Neural progenitor cell (in vitro differentiated cells): Measurements from ENCODE around the gene NRSN1. TPM values are rescaled to one million over a fixed set of nuclear protein-coding genes. Genes with fewer than 3 reads are reported as not detected.

Experiments
- DNase-seq: peaks from one replicate; pipeline ENCODE4 v3.0.0-alpha.2; 2016; ENCODE audit warnings: low spot score
- H2AFZ ChIP-seq: fragments of 200-600 bp; sonication (generic); replicated peaks from 2 replicates; pipeline ENCODE4 v1.6.1; 2016; ENCODE audit warnings: antibody characterized with exemption
- H3F3A ChIP-seq: fragments of 200-600 bp; sonication (generic); 2 replicates; pipeline ENCODE4 v1.6.1; 2016; ENCODE audit warnings: antibody characterized with exemption, low read depth
- H3K27ac ChIP-seq: fragments of 200-600 bp; sonication (generic); 2 replicates; pipeline ENCODE4 v1.5.1; 2016; ENCODE audit warnings: mild to moderate bottlenecking
- H3K27me3 ChIP-seq: fragments of 200-600 bp; sonication (generic); 2 replicates; pipeline ENCODE4 v1.6.1; 2016; ENCODE audit warnings: mild to moderate bottlenecking, moderate library complexity
- H3K36me3 ChIP-seq: fragments of 200-600 bp; sonication (generic); 2 replicates; pipeline ENCODE4 v1.5.1; 2016
- H3K4me1 ChIP-seq: fragments of 200-600 bp; sonication (generic); 2 replicates; pipeline ENCODE4 v1.6.1; 2016; ENCODE audit warnings: mixed run types
- H3K4me2 ChIP-seq: fragments of 200-600 bp; sonication (generic); 2 replicates; pipeline ENCODE4 v1.6.1; 2016
- H3K4me3 ChIP-seq: fragments of 200-600 bp; sonication (generic); 2 replicates; pipeline ENCODE4 v1.5.1; 2016
- H3K79me2 ChIP-seq: fragments of 200-600 bp; sonication (generic); 2 replicates; pipeline ENCODE4 v1.6.1; 2016; ENCODE audit warnings: low read depth
- H3K9ac ChIP-seq: fragments of 200-600 bp; sonication (generic); 2 replicates; pipeline ENCODE4 v1.6.1; 2016
- H3K9me3 ChIP-seq: fragments of 200-600 bp; sonication (generic); 2 replicates; pipeline ENCODE4 v1.5.1; 2016; ENCODE audit warnings: low read depth
- H4K20me1 ChIP-seq: fragments of 200-600 bp; sonication (generic); 2 replicates; pipeline ENCODE4 v1.6.1; 2016; ENCODE audit warnings: low read depth
- H3K27ac Mint-ChIP-seq: 3 replicates; pipeline ENCODE4 v1.8.0; 2021; ENCODE audit warnings: mixed read lengths
- H3K27me3 Mint-ChIP-seq: 2 replicates; pipeline ENCODE4 v1.8.0; 2022; ENCODE audit warnings: low read depth, mild to moderate bottlenecking, inconsistent platforms, moderate library complexity, mixed read lengths; ENCODE audit not compliant: insufficient read depth
- H3K36me3 Mint-ChIP-seq: 3 replicates; pipeline ENCODE4 v1.8.0; 2021; ENCODE audit warnings: mixed read lengths
- H3K4me1 Mint-ChIP-seq: 3 replicates; pipeline ENCODE4 v1.8.0; 2021; ENCODE audit warnings: mixed read lengths
- H3K4me3 Mint-ChIP-seq: 3 replicates; pipeline ENCODE4 v1.8.0; 2021; ENCODE audit warnings: mild to moderate bottlenecking, moderate library complexity, mixed read lengths
- H3K9me3 Mint-ChIP-seq: 3 replicates; pipeline ENCODE4 v1.8.0; 2020; ENCODE audit warnings: mixed read lengths
- EZH2 ChIP-seq: fragments of 200-600 bp; sonication (generic); IDR thresholded peaks from 2 replicates; pipeline ENCODE4 v1.6.1; 2017; ENCODE audit warnings: antibody characterized with exemption, mild to moderate bottlenecking, moderate library complexity
- EZH2phosphoT487 ChIP-seq: fragments of 200-600 bp; sonication (generic); IDR thresholded peaks from 2 replicates; pipeline ENCODE4 v1.6.1; 2017; ENCODE audit warnings: antibody characterized with exemption
- total RNA-seq: library from RNA; depleted of rRNA; stranded (reverse); fragments of >200 nt; gene quantifications from 2 replicates; pipeline ENCODE4 v1.2.3, GENCODE V29; 2015; ENCODE audit warnings: low replicate concordance
- TF ChIP-seq, protein P1 (sequence below): fragments of 200-600 bp; sonication (generic); IDR thresholded peaks from 2 replicates; pipeline ENCODE4 v1.5.1; 2017; ENCODE audit warnings: antibody characterized with exemption, mild to moderate bottlenecking

The NRSN1 gene
- total RNA-seq, 1 donor from 2014 or later, result 0.19 TPM

DNA sequence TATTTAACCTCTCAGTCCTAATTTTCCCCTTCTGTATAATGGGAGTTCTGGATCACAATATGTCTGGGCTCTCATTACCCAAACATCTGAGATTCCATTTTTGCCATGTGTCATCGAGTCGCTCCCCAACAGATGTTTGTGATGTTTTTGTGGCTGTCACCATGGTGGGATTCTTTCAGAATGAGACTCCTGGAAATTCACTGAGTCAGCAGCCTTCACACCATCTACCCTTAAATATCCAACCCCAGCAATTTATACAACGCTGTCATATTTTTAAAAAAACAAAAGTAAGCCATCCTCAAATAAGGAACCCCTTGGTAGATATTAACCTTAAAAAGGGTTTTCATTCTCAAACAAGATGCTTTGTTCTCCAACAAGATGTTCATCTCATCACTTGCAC lies 20.9 kb downstream of the NRSN1 start:
- no peak for DNase-seq
- no peak overlapping the region for H3K27ac Mint-ChIP-seq
- H3K4me3 Mint-ChIP-seq, result no peak overlapping the region
- H4K20me1 ChIP-seq, result no peaks in the 10 kb centered on the region
- H2AFZ ChIP-seq, result no peak overlapping the region
- no peaks in the 10 kb centered on the region for H3K9me3 Mint-ChIP-seq
- no peaks in the 10 kb centered on the region for H3K79me2 ChIP-seq
- no peaks in the 10 kb centered on the region for H3K36me3 ChIP-seq
- H3K9me3 ChIP-seq, result no peaks in the 10 kb centered on the region
- H3K4me1 ChIP-seq, result no peaks in the 10 kb centered on the region
- no peak for TF ChIP-seq EZH2phosphoT487
- TF ChIP-seq, protein P1, sequence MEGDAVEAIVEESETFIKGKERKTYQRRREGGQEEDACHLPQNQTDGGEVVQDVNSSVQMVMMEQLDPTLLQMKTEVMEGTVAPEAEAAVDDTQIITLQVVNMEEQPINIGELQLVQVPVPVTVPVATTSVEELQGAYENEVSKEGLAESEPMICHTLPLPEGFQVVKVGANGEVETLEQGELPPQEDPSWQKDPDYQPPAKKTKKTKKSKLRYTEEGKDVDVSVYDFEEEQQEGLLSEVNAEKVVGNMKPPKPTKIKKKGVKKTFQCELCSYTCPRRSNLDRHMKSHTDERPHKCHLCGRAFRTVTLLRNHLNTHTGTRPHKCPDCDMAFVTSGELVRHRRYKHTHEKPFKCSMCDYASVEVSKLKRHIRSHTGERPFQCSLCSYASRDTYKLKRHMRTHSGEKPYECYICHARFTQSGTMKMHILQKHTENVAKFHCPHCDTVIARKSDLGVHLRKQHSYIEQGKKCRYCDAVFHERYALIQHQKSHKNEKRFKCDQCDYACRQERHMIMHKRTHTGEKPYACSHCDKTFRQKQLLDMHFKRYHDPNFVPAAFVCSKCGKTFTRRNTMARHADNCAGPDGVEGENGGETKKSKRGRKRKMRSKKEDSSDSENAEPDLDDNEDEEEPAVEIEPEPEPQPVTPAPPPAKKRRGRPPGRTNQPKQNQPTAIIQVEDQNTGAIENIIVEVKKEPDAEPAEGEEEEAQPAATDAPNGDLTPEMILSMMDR, result no peak
- no peak for TF ChIP-seq EZH2
- no peak overlapping the region for H3K4me3 ChIP-seq
- H3F3A ChIP-seq, result no peaks in the 10 kb centered on the region
- H3K27me3 ChIP-seq, result no peaks in the 10 kb centered on the region
- no peak overlapping the region for H3K4me2 ChIP-seq
- H3K27ac ChIP-seq, result no peak overlapping the region
- peaks cover 5% of the 10 kb centered on the region for H3K4me1 Mint-ChIP-seq
- H3K9ac ChIP-seq, result no peak overlapping the region
- peaks cover 2% of the 10 kb centered on the region for H3K27me3 Mint-ChIP-seq
- H3K36me3 Mint-ChIP-seq, result no peaks in the 10 kb centered on the region

- no peak overlapping the region for H3K27ac Mint-ChIP-seq
- Histone ChIP-seq H2AFZ (no peak overlapping the region), H3K36me3 (no peaks in the 10 kb centered on the region), H3K27ac (no peak overlapping the region), H3K9me3 (no peaks in the 10 kb centered on the region), H3K4me3 (no peak overlapping the region), H3K9ac (no peak overlapping the region), H3F3A (no peaks in the 10 kb centered on the region), H3K4me2 (no peak overlapping the region), H3K4me1 (no peaks in the 10 kb centered on the region), H3K27me3 (no peaks in the 10 kb centered on the region), H3K79me2 (no peaks in the 10 kb centered on the region), H4K20me1 (no peaks in the 10 kb centered on the region)
- peaks cover 5% of the 10 kb centered on the region for H3K4me1 Mint-ChIP-seq
- H3K27me3 Mint-ChIP-seq, result peaks cover 2% of the 10 kb centered on the region
- no peak overlapping the region for H3K4me3 Mint-ChIP-seq
- DNase-seq, result no peak
- H3K36me3 Mint-ChIP-seq, result no peaks in the 10 kb centered on the region
- TF ChIP-seq EZH2phosphoT487 (no peak), EZH2 (no peak)
- TF ChIP-seq, protein P1, result no peak
- H3K9me3 Mint-ChIP-seq, result no peaks in the 10 kb centered on the region
These were observed 21.6 kb downstream of the NRSN1 start for GRCh38 chr6:24147511-24148153.

GRCh38 chr6:24148154-24148570 lies 22.1 kb downstream of the NRSN1 start:
- Mint-ChIP-seq H3K4me3 (no peak overlapping the region), H3K27ac (no peak overlapping the region), H3K36me3 (no peaks in the 10 kb centered on the region), H3K4me1 (peaks cover 5% of the 10 kb centered on the region), H3K27me3 (peaks cover 2% of the 10 kb centered on the region), H3K9me3 (no peaks in the 10 kb centered on the region)
- H4K20me1 ChIP-seq, result no peaks in the 10 kb centered on the region
- no peaks in the 10 kb centered on the region for H3K36me3 ChIP-seq
- TF ChIP-seq, protein P1, result no peak
- TF ChIP-seq EZH2, result no peak
- no peak for TF ChIP-seq EZH2phosphoT487
- H3K79me2 ChIP-seq, result no peaks in the 10 kb centered on the region
- H3K9me3 ChIP-seq, result no peaks in the 10 kb centered on the region
- no peak overlapping the region for H3K4me2 ChIP-seq
- DNase-seq, result no peak
- H3K4me3 ChIP-seq, result no peak overlapping the region
- H2AFZ ChIP-seq, result no peak overlapping the region
- H3K9ac ChIP-seq, result no peak overlapping the region
- H3K27me3 ChIP-seq, result no peaks in the 10 kb centered on the region
- H3K4me1 ChIP-seq, result no peaks in the 10 kb centered on the region
- H3K27ac ChIP-seq, result no peak overlapping the region
- H3F3A ChIP-seq, result no peaks in the 10 kb centered on the region
